HFFc6 (cell line): Measurements from ENCODE around the gene GPATCH2. TPM values are rescaled to one million over a fixed set of nuclear protein-coding genes. Genes with fewer than 3 reads are reported as not detected.
A peak's percentile ranks its signal among the peaks of the same experiment; 100 is the strongest.

Experiments used
- DNase-seq: peaks from one replicate; pipeline ENCODE4 v3.0.0-alpha.2; 2018
- H3K27ac Mint-ChIP-seq: 2 replicates; pipeline ENCODE4 v1.8.0; 2020; ENCODE audit warnings: mild to moderate bottlenecking, mixed read lengths
- H3K27me3 Mint-ChIP-seq: 2 replicates; pipeline ENCODE4 v1.8.0; 2021; ENCODE audit warnings: mild to moderate bottlenecking, moderate library complexity, mixed read lengths; ENCODE audit not compliant: insufficient read depth
- H3K36me3 Mint-ChIP-seq: 2 replicates; pipeline ENCODE4 v1.8.0; 2021; ENCODE audit warnings: low read depth, mixed read lengths
- H3K4me1 Mint-ChIP-seq: 2 replicates; pipeline ENCODE4 v1.8.0; 2020; ENCODE audit warnings: low read depth, mixed read lengths
- H3K4me3 Mint-ChIP-seq: 2 replicates; pipeline ENCODE4 v1.8.0; 2020; ENCODE audit warnings: mild to moderate bottlenecking, moderate library complexity, mixed read lengths
- H3K9me3 Mint-ChIP-seq: 2 replicates; pipeline ENCODE4 v1.8.0; 2020; ENCODE audit warnings: mild to moderate bottlenecking, mixed read lengths
- total RNA-seq, 6 experiments: library from RNA; stranded (reverse); fragmentation: NEBNext Ultra II Directional; extraction: Animal tissue kit (Norgen Biotek cat#: 25700); gene quantifications; 2 replicates in 1 of 6; 3 replicates in 5 of 6; pipeline ENCODE4 v1.2.3, GENCODE V29; 2021
- TF ChIP-seq, protein P1 (sequence below): fragments of 200-600 bp; sonication (generic); IDR thresholded peaks from 2 replicates; pipeline ENCODE4 v1.5.0; 2021; ENCODE audit warnings: antibody characterized with exemption, mild to moderate bottlenecking

The GPATCH2 gene
- total RNA-seq, 6 experiments from 2014 or later, result 8.1 to 11.5 (median 9.8) TPM

DNA sequence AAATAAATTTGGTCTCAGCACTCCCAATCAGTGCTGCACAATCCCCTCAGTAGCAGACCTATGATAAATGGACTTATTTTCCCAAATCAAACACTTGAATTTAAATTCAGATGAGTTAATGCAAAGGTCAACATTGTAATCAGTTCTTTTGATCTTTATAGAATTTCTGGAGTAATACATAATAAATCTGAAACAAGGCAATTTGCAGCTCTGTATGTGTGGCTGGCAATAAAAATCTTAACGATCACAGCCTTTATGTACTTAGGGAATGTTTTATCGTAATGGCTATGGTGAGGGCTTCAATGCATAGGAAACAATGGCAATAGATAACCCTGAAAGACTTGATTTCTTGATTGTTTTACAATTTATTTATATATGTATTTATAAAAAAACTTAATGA lies 91.4 kb downstream of the GPATCH2 start:
- no peaks in the 10 kb centered on the region for H3K9me3 Mint-ChIP-seq
- H3K27me3 Mint-ChIP-seq, result no peaks in the 10 kb centered on the region
- H3K27ac Mint-ChIP-seq, result no peak overlapping the region
- H3K4me3 Mint-ChIP-seq, result no peak overlapping the region
- H3K36me3 Mint-ChIP-seq, result no peaks in the 10 kb centered on the region
- peaks cover 8% of the 10 kb centered on the region for H3K4me1 Mint-ChIP-seq
- no peak for DNase-seq
- TF ChIP-seq, protein P1, sequence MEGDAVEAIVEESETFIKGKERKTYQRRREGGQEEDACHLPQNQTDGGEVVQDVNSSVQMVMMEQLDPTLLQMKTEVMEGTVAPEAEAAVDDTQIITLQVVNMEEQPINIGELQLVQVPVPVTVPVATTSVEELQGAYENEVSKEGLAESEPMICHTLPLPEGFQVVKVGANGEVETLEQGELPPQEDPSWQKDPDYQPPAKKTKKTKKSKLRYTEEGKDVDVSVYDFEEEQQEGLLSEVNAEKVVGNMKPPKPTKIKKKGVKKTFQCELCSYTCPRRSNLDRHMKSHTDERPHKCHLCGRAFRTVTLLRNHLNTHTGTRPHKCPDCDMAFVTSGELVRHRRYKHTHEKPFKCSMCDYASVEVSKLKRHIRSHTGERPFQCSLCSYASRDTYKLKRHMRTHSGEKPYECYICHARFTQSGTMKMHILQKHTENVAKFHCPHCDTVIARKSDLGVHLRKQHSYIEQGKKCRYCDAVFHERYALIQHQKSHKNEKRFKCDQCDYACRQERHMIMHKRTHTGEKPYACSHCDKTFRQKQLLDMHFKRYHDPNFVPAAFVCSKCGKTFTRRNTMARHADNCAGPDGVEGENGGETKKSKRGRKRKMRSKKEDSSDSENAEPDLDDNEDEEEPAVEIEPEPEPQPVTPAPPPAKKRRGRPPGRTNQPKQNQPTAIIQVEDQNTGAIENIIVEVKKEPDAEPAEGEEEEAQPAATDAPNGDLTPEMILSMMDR, result no peak

- Mint-ChIP-seq H3K9me3 (no peaks in the 10 kb centered on the region), H3K4me3 (no peak overlapping the region), H3K4me1 (peaks cover 8% of the 10 kb centered on the region), H3K27ac (no peak overlapping the region), H3K36me3 (no peaks in the 10 kb centered on the region), H3K27me3 (no peaks in the 10 kb centered on the region)
- DNase-seq, result peak; percentile 6
- TF ChIP-seq, protein P1, result no peak
These were observed 95.1 kb downstream of the GPATCH2 start for GRCh38 chr1:217535601-217536377.

DNA sequence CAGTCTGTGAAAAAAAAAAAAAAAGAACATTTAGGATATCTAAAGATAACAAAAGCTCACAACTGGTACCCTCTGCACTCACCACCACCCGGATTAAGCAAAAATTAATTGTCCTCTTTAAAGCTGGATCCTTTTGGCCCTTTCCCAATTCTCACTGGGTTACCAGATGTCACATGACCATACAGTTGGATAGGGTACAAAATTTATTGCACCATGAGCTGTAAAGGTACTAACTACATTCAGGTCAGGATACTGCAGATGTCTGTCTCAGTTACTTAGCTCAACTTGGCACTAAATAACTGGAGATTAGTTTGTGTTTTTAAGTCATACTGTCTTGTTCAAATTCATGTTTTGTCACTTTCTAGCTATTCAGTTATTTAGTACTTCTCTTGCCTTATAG lies 96.3 kb downstream of the GPATCH2 start:
- no peak for DNase-seq

GRCh38 chr1:217528271-217528670 lies 102.6 kb downstream of the GPATCH2 start:
- peak; percentile 67 for DNase-seq
- peaks cover 23% of the 10 kb centered on the region for H3K36me3 Mint-ChIP-seq
- H3K4me1 Mint-ChIP-seq, result peaks cover 42% of the 10 kb centered on the region
- H3K9me3 Mint-ChIP-seq, result no peaks in the 10 kb centered on the region; the same call in 1 of the 2 replicates
- H3K4me3 Mint-ChIP-seq, result peak overlapping the region; percentile 12
- TF ChIP-seq, protein P1, result no peak
- H3K27me3 Mint-ChIP-seq, result no peaks in the 10 kb centered on the region
- peak overlapping the region; percentile 72 for H3K27ac Mint-ChIP-seq

More for the DNA sequence above, 96.3 kb downstream of the GPATCH2 start:
- Mint-ChIP-seq H3K4me1 (peaks cover 11% of the 10 kb centered on the region), H3K27ac (no peak overlapping the region), H3K4me3 (no peak overlapping the region), H3K27me3 (no peaks in the 10 kb centered on the region), H3K9me3 (no peaks in the 10 kb centered on the region), H3K36me3 (peaks cover 8% of the 10 kb centered on the region)
- TF ChIP-seq, protein P1, result no peak

GRCh38 chr1:217527151-217527550 lies 103.7 kb downstream of the GPATCH2 start:
- peaks cover 42% of the 10 kb centered on the region for H3K4me1 Mint-ChIP-seq
- H3K4me3 Mint-ChIP-seq, result no peak overlapping the region
- peaks cover 23% of the 10 kb centered on the region for H3K36me3 Mint-ChIP-seq
- TF ChIP-seq, protein P1, result no peak
- no peak overlapping the region for H3K27ac Mint-ChIP-seq
- no peaks in the 10 kb centered on the region for H3K27me3 Mint-ChIP-seq
- no peaks in the 10 kb centered on the region; the same call in 1 of the 2 replicates for H3K9me3 Mint-ChIP-seq
- DNase-seq, result no peak
